HAP-1 (cell line): ENCODE results near the gene ZFP3.
"Not testable (repeated sequence)": the region's sequence is repeated elsewhere in the genome, so short reads cannot be mapped to it uniquely, and the experiment has no call there.

Experiments used
- DNase-seq, 2 experiments: peaks; one replicate each; pipeline ENCODE4 v3.0.0-alpha.2; 2016 to 2020; ENCODE audit warnings: low spot score in 2 of 2
- H3K27me3 ChIP-seq: fragments of 250-450 bp; sonication (Bioruptor Pico); 2 replicates; pipeline ENCODE4 v1.5.1; 2020; ENCODE audit warnings: low read depth, mild to moderate bottlenecking, moderate library complexity
- H3K36me3 ChIP-seq: fragments of 250-450 bp; sonication (Bioruptor Pico); replicated peaks from 2 replicates; pipeline ENCODE4 v1.5.1; 2020; ENCODE audit warnings: mild to moderate bottlenecking
- H3K4me1 ChIP-seq: fragments of 250-450 bp; sonication (Bioruptor Pico); 2 replicates; pipeline ENCODE4 v1.5.1; 2020; ENCODE audit warnings: mild to moderate bottlenecking
- H3K4me3 ChIP-seq: fragments of 250-450 bp; sonication (Bioruptor Pico); 2 replicates; pipeline ENCODE4 v1.5.1; 2020; ENCODE audit warnings: mild to moderate bottlenecking, moderate library complexity
- H3K9me3 ChIP-seq: fragments of 250-450 bp; sonication (Bioruptor Pico); 2 replicates; pipeline ENCODE4 v1.5.1; 2020; ENCODE audit warnings: mild to moderate bottlenecking, moderate library complexity
- in situ Hi-C: fragments of 300-500 bp; cut with MboI; formaldehyde crosslinking; loops from 3 replicates; pipeline ENCODE4 v1.14.3; 2020; ENCODE audit warnings: low sequenced_read_pairs, inconsistent platforms, mixed read lengths

Gene ZFP3

DNA sequence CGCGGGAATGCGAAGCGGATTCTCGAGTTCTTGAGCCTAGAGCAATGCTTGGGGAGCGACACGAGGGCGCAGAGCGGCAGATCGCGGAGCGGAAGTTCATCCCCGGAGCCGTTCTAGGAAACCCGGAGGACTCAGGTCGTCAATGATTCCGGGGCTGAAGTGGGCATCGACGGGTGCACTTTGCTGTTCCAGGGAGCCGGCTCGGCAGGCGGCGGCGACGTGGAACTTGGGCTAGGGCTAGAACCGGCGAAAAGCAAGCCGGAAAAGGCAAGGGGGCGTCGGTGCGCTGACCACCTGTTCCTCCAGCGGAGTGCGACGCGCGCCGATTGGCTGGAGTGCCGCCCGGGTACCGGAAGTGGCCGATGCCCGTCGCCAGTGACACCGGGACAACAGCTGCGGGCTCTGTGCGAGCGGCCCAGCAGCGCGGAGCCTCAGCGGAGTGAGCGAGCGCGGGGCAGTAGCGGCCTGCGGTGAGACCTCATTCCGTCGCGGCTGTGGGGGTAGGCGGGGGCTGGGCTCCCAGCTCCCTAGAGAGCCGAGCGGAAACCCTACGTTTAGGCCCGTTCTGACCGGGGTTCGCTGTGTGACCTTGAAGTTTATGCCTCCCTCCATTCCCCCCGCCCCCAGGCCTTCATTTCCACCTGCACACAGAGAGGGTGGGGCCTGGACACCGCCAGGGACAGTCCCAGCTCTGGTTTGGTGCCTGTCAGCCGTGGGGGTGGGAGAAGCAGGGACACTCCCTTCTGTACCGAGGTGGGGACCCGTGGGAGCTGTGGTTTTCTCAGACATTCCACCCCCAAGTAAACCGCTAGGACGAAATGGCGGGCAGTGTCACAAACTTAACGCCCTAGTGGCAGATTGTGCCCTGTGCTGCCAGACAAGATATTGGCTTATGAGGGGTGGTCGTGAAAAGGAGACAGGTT is at the start of gene ZFP3:
Gene ZFP3 (plus strand): TSS at position 362 of the 923 bp plus-strand sequence. CDS start 13,038 bp downstream, outside the sequence.
- in situ Hi-C loops: no loop called here
- H3K4me3 ChIP-seq: no peak within 1 kb of the TSS

DNA sequence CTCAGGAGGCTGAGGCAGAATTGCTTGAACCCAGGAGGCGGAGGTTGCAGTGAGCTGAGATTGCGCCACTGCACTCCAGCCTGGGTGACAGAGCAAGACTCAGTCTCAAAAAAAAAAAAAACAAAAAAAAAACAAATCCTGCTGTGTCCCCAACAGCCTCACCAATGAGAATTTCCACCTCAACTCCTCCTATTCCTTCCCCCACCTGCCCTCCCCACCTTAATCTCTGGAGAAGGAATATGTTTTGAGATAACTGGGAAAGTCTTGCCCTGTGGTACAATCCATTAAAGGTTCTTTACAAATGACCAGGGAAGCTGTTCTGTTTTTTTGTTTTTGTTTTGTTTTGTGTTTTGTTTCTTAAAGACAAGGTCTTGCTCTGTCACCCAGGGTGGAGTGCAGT is 48.1 kb upstream of the ZFP3 start:
- H3K4me3 ChIP-seq, H3K9me3 ChIP-seq, H3K4me1 ChIP-seq, DNase-seq, H3K36me3 ChIP-seq, H3K27me3 ChIP-seq, in situ Hi-C loops: not testable (repeated sequence)

More for the DNA sequence above, at the start of gene ZFP3:
- no peaks in the 10 kb centered on the region for H3K36me3 ChIP-seq
- DNase-seq: no peak
- H3K27me3 ChIP-seq: no peaks in the 10 kb centered on the region
- peaks cover 16% of the 10 kb centered on the region for H3K9me3 ChIP-seq
- H3K4me1 ChIP-seq: peaks cover 13% of the 10 kb centered on the region

DNA sequence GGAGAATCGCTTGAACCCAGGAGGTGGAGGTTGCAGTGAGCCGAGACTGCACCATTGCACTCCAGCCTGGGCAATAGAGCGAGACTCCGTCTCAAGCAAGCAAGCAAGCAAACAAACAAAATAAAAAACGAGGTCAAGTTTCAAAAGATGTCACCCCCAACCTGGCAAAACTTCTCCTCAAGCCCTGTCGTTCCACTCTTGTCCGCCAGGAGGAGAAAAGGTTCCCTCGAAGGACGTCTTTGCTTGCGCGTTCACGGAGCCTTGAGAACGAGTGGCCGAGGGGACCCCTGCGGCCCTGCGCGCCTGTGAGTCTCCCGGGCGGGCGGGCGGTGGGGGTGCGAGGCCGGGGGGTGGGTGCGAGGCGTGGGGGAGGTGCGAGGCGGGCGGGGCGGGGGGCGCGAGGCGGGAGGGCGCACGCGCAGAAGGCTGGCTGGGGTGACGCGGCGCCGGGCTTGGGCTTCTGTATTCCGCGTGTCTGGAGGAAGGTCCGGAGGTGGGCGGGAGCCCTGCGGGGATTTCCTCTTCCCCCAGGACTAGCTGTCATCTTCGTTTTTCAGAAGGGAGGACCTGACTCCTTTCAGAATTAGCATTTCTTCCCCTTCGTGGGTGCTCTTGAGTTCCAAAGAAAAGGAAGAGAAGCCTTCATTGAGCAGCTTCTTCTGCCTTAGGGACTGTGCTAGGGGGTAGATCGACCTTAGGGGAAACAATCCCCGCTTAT is 46.7 kb upstream of the ZFP3 start:
- peak overlapping the region; percentile 28 for H3K4me3 ChIP-seq
- no peaks in the 10 kb centered on the region for H3K27me3 ChIP-seq
- no peaks in the 10 kb centered on the region for H3K36me3 ChIP-seq
- peaks cover 7% of the 10 kb centered on the region for H3K4me1 ChIP-seq
- H3K9me3 ChIP-seq: no peaks in the 10 kb centered on the region; the same call in 1 of the 2 replicates
- peak; percentile 81 to 92 for DNase-seq
- in situ Hi-C loops: no loop called here

DNA sequence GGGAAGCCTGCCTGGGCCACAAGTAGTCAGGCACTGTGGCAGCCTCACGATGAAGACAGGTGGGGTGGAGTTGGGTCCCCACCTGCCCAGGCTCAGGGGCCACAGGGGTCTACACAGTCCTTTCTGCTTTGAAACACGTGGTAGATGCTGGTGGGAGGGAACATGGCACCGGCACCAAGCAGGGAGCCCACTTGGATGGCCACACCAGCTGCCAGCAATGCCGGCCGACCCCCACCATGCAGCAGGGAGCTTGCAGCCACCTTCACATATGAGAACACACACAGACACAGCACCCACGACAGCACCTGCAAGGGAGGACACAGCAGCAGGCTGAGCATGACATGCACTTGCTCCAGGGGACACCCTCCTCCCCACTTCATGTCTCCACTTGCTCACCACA is 45.4 kb upstream of the ZFP3 start:
- Histone ChIP-seq H3K9me3 (no peaks in the 10 kb centered on the region; the same call in 1 of the 2 replicates), H3K36me3 (no peaks in the 10 kb centered on the region), H3K4me3 (no peak overlapping the region), H3K27me3 (no peaks in the 10 kb centered on the region), H3K4me1 (peaks cover 7% of the 10 kb centered on the region)
- no peak for DNase-seq
- in situ Hi-C loops: no loop called here

DNA sequence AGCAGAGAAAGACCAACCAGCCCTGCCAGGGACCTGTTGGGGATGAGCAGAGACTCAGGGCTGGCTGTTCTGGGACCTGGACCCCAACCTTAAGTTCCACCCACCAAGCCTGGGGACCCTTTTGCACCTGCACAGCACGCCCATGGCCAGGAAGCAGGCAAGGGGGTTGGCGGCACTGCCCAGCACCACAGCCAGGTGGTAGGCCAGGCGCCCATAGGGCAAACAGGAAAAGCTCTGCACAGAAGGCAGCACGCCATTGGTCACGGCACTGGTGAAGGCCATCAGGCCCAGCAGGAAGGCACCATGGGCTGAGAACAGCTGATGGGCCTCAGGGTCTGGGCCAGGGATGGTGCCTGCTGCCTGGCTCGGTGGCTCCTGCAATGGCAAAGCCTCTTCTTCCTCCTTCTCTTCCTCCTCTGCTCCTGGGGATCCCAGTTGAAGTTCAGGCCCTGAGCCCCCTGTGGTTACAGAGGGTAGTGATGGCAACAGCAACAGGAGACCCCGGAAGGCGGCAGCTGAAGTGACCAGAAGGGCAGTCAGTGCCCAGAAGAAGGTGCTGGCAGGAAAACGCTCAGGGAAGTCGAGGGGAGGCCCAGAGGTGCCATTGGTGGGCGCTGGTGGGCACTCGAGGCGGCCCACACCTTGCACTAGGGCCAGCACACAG is 44.8 kb upstream of the ZFP3 start:
- Histone ChIP-seq H3K27me3 (no peaks in the 10 kb centered on the region), H3K4me3 (no peak overlapping the region), H3K36me3 (no peaks in the 10 kb centered on the region), H3K9me3 (no peaks in the 10 kb centered on the region; the same call in 1 of the 2 replicates), H3K4me1 (peaks cover 7% of the 10 kb centered on the region)
- in situ Hi-C loops: no loop called here
- no peak for DNase-seq

DNA sequence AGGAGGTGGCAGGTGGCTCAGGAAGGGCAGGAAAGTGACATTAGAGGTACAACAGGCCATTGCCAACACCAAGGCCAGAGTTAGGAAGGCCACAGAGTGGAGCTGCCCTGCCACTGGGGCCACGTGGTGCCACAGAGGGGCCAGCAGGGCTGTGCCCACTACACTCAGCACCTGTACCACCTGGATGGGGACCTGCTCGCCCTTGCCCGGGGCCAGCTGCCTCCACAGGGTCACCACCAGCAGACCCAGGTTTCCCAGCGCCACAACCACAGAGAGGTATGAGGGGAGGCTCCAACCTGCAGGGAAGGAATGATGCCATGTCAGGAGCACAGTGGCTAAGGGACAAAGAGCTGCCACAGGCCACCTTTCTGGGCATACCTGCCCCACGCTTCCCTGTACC is 44.2 kb upstream of the ZFP3 start:
- Histone ChIP-seq H3K9me3 (no peaks in the 10 kb centered on the region; the same call in 1 of the 2 replicates), H3K4me3 (no peak overlapping the region), H3K36me3 (no peaks in the 10 kb centered on the region), H3K27me3 (no peaks in the 10 kb centered on the region), H3K4me1 (peaks cover 7% of the 10 kb centered on the region)
- in situ Hi-C loops: no loop called here
- DNase-seq: no peak

DNA sequence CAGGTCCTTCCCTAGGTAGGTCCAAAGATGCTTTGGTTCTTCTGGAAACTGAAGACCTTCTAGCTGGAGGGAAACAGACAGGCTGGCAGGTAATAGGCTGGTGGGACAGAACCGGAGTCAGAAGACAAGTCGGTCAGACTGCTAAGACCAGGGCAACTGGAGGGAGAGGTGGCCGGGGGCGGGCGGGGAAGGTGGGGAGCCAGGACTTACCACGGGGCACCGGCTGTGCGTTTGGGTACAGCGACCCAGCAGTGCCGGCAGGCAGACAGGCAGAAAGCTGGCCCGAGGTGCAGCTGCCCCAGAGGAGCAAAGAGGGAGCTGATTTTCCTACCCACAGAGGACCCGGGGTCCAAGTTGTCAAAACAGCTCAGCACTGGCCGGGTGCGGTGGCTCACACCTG is 43.6 kb upstream of the ZFP3 start:
- H3K9me3 ChIP-seq: no peaks in the 10 kb centered on the region; the same call in 1 of the 2 replicates
- H3K36me3 ChIP-seq: no peaks in the 10 kb centered on the region
- in situ Hi-C loops: no loop called here
- no peak for DNase-seq
- no peaks in the 10 kb centered on the region for H3K27me3 ChIP-seq
- no peak overlapping the region for H3K4me3 ChIP-seq
- peaks cover 7% of the 10 kb centered on the region for H3K4me1 ChIP-seq

DNA sequence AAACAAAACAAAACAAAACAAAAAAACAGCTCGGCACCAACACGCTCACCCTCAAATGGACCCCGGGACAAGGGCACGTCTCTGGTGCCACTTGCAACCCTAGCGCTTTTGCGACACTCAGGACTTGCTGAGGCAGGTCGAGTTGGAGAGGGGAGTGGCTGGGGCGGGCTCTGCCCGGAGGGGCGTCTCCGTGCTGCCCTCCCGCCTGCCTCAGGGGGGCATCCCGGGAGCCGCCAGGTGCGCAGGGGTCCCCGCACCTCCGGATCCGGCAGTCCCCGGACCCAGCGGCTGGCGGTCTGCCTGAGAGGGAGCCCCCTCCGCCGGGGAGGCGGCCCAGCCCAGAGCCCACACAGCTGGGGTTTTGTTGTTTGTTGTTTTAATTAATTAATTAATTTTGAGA is 43.0 kb upstream of the ZFP3 start, which contains the start of gene SLC52A1:
Gene SLC52A1 (minus strand): TSS at position 112 of the 400 bp plus-strand sequence. CDS start 820 bp downstream, outside the sequence.
- Histone ChIP-seq H3K4me3 (no peak within 1 kb of the TSS), H3K36me3 (no peaks in the 10 kb centered on the region), H3K27me3 (no peaks in the 10 kb centered on the region), H3K9me3 (no peaks in the 10 kb centered on the region; the same call in 1 of the 2 replicates), H3K4me1 (peaks cover 7% of the 10 kb centered on the region)
- no peak for DNase-seq
- in situ Hi-C loops: no loop called here

DNA sequence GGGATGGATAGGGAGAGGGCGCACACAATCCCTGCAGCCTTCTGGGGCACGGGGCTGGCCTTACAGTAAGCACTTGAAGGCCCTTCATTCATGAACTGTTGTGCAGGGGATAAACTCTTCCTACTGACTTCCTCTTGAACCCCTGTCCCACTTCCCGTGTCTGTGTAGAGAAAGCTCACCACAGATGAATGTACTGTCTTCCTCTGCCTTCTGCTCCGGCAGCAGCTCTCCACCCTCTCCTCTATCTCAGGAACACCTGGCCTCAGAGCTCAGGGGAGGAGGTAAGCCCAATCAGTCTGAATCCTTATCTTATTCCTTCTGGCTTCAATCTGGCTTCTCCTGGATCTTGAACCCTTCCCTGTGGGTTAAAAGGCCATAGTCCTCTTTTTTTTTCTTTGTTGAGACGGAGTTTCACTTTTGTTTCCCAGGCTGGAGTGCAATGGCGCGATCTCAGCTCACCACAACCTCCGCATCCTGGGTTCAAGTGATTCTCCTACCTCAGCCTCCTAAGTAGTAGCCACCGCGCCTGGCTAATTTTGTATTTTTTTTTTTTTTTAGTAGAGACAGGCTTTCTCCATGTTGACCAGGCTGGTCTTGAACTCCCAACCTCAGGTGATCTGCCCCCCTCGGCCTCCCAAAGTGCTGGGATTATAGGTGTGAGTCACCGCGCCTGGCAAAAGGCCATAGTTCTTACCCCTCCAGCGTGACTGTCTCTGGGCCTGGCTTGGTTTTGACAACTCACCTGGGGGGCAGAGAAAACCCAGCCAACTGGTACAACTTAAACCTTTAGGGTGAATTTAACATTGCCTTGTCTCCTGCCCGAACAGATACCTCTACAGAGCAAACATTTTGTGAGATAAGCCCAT is 35.9 kb upstream of the ZFP3 start:
- Histone ChIP-seq H3K9me3 (no peaks in the 10 kb centered on the region; the same call in 1 of the 2 replicates), H3K27me3 (no peaks in the 10 kb centered on the region), H3K36me3 (no peaks in the 10 kb centered on the region), H3K4me1 (no peaks in the 10 kb centered on the region), H3K4me3 (no peak overlapping the region)
- DNase-seq: no peak
- in situ Hi-C loops: no loop called here

DNA sequence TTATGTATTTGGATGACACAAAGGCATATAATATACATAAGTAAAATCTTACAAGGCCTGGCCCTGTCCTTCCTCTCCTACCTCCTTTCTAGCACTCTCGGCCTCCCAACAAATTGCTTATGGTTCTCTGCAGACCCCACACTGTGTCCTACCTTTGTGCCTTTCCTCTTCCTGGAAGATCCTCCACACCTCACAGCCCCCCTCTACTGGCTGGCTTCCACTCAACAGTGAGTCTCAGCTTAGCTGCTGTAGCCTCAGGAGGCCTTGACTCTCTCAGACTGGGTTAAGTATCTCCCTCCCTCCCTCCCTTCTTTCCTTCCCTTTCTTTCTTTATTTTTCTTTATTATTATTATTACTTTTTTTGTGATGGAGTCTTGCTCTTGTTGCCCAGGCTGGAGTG is 34.7 kb upstream of the ZFP3 start:
- in situ Hi-C loops: no loop called here
- Histone ChIP-seq H3K36me3 (no peaks in the 10 kb centered on the region), H3K4me3 (no peak overlapping the region), H3K27me3 (no peaks in the 10 kb centered on the region), H3K9me3 (no peaks in the 10 kb centered on the region; the same call in 1 of the 2 replicates), H3K4me1 (no peaks in the 10 kb centered on the region)
- DNase-seq: no peak

DNA sequence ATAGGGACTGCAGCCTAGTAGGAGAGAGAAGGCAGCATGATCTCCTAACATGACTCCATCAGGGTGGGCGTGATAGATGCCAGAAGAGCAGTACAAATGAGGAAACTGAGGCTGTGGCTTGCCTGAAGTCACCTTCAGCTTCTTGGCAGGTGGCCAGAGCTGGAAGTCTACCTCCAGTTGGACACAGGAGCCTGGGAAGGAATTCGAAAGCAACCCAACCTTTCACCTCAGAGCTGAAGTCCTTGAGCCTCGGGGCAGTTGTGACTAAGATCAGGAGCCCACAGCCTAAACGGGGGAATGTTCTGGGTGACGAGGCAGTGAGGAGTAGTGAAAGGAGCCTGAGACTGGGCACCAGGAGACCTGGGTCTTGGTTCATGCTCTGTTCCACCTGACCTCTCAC is 33.6 kb upstream of the ZFP3 start:
- Histone ChIP-seq H3K9me3 (no peaks in the 10 kb centered on the region; the same call in 1 of the 2 replicates), H3K36me3 (no peaks in the 10 kb centered on the region), H3K4me3 (no peak overlapping the region), H3K4me1 (no peaks in the 10 kb centered on the region), H3K27me3 (no peaks in the 10 kb centered on the region)
- in situ Hi-C loops: no loop called here
- DNase-seq: no peak

DNA sequence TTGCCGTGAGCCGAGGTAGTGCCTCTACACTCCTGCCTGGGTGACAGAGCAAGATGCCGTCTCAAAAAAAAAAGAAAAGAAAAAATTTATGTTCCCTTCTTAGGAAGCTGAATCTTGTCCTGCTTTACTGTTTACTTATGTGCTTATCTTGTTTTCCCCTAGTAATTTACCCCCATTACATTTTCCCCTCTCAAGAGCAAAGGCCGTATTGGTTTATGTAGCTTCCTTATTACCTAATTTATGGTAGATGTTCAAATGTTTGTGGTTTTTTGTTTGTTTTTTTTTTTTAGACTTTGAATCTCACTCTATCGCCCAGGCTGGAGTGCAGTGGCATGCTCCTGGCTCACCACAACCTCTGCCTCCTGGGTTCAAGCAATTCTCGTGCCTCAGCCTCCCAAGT is 32.8 kb upstream of the ZFP3 start:
- Histone ChIP-seq H3K4me1 (no peaks in the 10 kb centered on the region), H3K36me3 (no peaks in the 10 kb centered on the region), H3K27me3 (no peaks in the 10 kb centered on the region), H3K9me3 (no peaks in the 10 kb centered on the region; the same call in 1 of the 2 replicates), H3K4me3 (no peak overlapping the region)
- DNase-seq: no peak
- in situ Hi-C loops: no loop called here

DNA sequence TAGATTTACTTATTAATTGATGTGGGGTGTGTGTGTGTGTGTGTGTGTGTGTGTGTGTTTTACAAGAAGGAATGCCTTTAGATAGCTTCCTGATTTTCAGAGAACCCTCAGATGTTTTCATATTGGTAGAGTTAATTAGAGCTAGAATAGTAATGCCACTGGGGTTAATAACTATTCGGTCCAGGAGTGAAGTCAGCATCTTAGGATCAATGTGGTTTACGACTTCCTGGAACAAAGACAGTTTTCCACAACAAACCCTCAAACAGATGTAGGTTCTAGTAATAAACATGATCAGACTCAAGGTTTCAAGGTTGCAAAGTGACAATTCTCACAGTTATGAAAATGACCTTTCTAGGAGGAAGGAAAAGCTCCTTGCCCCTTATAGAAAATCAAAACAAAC is 30.8 kb upstream of the ZFP3 start:
- in situ Hi-C loops: no loop called here
- H3K9me3 ChIP-seq: no peaks in the 10 kb centered on the region
- no peaks in the 10 kb centered on the region for H3K4me1 ChIP-seq

More for the DNA sequence above, 30.8 kb upstream of the ZFP3 start:
- H3K36me3 ChIP-seq: no peaks in the 10 kb centered on the region
- H3K27me3 ChIP-seq: no peaks in the 10 kb centered on the region
- H3K4me3 ChIP-seq: no peak overlapping the region
- no peak for DNase-seq
